A549 (cell line): ENCODE data around the gene BABAM2. TPM values are rescaled to one million over a fixed set of nuclear protein-coding genes. Genes with fewer than 3 reads are reported as not detected.

Source experiments
- ATAC-seq, 2 experiments: fragments of 200-7000 bp in 1 of 2; fragments of >200 bp in 1 of 2; cut with Nextera tagmentation in 1 of 2; cut with Tn5 transposase in 1 of 2; 3 replicates each; pipeline versions ENCODE4 v1.8.0 to v1.9.1; 2018 to 2020; ENCODE audit warnings: mild to moderate bottlenecking in 1 of 2, moderate library complexity in 1 of 2
- CTCF ChIA-PET: fragments of 300-600 bp; sonication (Branson Sonifier 250); formaldehyde crosslinking; extraction: SDS; loops from one replicate; lab custom pipeline; 2021; ENCODE audit warnings: antibody characterized with exemption, inconsistent platforms; lab: Yijun Ruan, JAX
- POLR2A ChIA-PET: fragments of 350-600 bp; formaldehyde crosslinking; extraction: SDS; loops from one replicate; lab custom pipeline; 2021; ENCODE audit warnings: antibody characterized with exemption, inconsistent platforms; lab: Yijun Ruan, JAX
- DNase-seq, 2 experiments: peaks; one replicate each; pipeline versions ENCODE4 v3.0.0 to v3.0.0-alpha.2; 2011 to 2016; ENCODE audit warnings: low read depth in 1 of 2, low spot score in 1 of 2
- FAIRE-seq: peaks from 2 replicates; lab custom pipeline; 2011; peaks lifted over from hg19 to GRCh38; lab: Jason Lieb, UNC
- H3K27ac ChIP-seq, 2 experiments: fragments of >200 bp; sonication (Bioruptor Twin); formaldehyde crosslinking; 3 replicates each; pipeline ENCODE4 v1.5.1; 2016 to 2017
- H3K4me1 ChIP-seq: fragments of >200 bp; sonication (Bioruptor Twin); formaldehyde crosslinking; 3 replicates; pipeline ENCODE4 v1.6.1; 2016
- H3K4me2 ChIP-seq: fragments of >200 bp; sonication (Bioruptor Twin); formaldehyde crosslinking; 3 replicates; pipeline ENCODE4 v1.6.1; 2016
- H3K4me3 ChIP-seq: fragments of >200 bp; sonication (Bioruptor Twin); formaldehyde crosslinking; 3 replicates; pipeline ENCODE4 v1.5.1; 2016
- H3K9me3 ChIP-seq: fragments of >200 bp; sonication (Bioruptor Twin); formaldehyde crosslinking; 3 replicates; pipeline ENCODE4 v1.6.1; 2016
- ATOH8 ChIP-seq: fragments of 250-450 bp; sonication (Bioruptor Pico); IDR thresholded peaks from 2 replicates; pipeline ENCODE4 v1.5.0; 2020; ENCODE audit warnings: low read depth, mild to moderate bottlenecking, moderate library complexity
- CBX2 ChIP-seq: fragments of 200-600 bp; sonication (generic); IDR thresholded peaks from 2 replicates; pipeline ENCODE4 v1.6.1; 2016; ENCODE audit warnings: low read depth, mild to moderate bottlenecking, borderline replicate concordance
- CBX8 ChIP-seq: fragments of 200-600 bp; sonication (generic); IDR thresholded peaks from 2 replicates; pipeline ENCODE4 v1.6.1; 2016
- CHD2 ChIP-seq: fragments of 150-350 bp; IDR thresholded peaks from 2 replicates; pipeline ENCODE4 v1.6.1; 2014; ENCODE audit warnings: low read length; ENCODE audit not compliant: partially characterized antibody
- CTCF ChIP-seq: fragments of >200 bp; sonication (Bioruptor Twin); formaldehyde crosslinking; IDR thresholded peaks from 3 replicates; pipeline ENCODE4 v1.5.1; 2016
- EHMT2 ChIP-seq: fragments of 200-600 bp; sonication (generic); IDR thresholded peaks from 2 replicates; pipeline ENCODE4 v1.6.1; 2016; ENCODE audit warnings: antibody characterized with exemption, low read depth, mild to moderate bottlenecking, moderate library complexity
- ELK1 ChIP-seq: fragments of 150-350 bp; IDR thresholded peaks from 2 replicates; pipeline ENCODE4 v1.6.1; 2014; ENCODE audit warnings: low read depth, mild to moderate bottlenecking, low read length
- ESRRA ChIP-seq: fragments of 150-350 bp; IDR thresholded peaks from 2 replicates; pipeline ENCODE4 v1.6.1; 2014; ENCODE audit warnings: mild to moderate bottlenecking, low read length, borderline replicate concordance
- HMGXB4 ChIP-seq: fragments of 250-450 bp; sonication (Bioruptor Pico); IDR thresholded peaks from 2 replicates; pipeline ENCODE4 v1.5.0; 2021; ENCODE audit warnings: mild to moderate bottlenecking, moderate library complexity, borderline replicate concordance
- HOXA7 ChIP-seq: fragments of 250-450 bp; sonication (Bioruptor Pico); IDR thresholded peaks from 2 replicates; pipeline ENCODE4 v1.5.0; 2020; ENCODE audit warnings: mild to moderate bottlenecking, moderate library complexity
- HOXB5 ChIP-seq: fragments of 250-450 bp; sonication (Bioruptor Pico); IDR thresholded peaks from 2 replicates; pipeline ENCODE4 v1.5.0; 2020; ENCODE audit warnings: mild to moderate bottlenecking, moderate library complexity
- JUN ChIP-seq, 2 experiments: fragments of >200 bp; sonication (Bioruptor Twin); formaldehyde crosslinking; IDR thresholded peaks; 2 replicates in 1 of 2; 3 replicates in 1 of 2; pipeline ENCODE4 v1.6.1; 2016 to 2017
- KDM5A ChIP-seq: fragments of 200-600 bp; sonication (generic); IDR thresholded peaks from 2 replicates; pipeline ENCODE4 v1.6.1; 2016; ENCODE audit warnings: antibody characterized with exemption, mild to moderate bottlenecking
- MAFK ChIP-seq: fragments of 450-650 bp; IDR thresholded peaks from 2 replicates; pipeline ENCODE4 v1.6.1; 2014; ENCODE audit not compliant: partially characterized antibody
- PBX3 ChIP-seq: IDR thresholded peaks from 2 replicates; pipeline ENCODE4 v1.6.1; 2012
- POLR2AphosphoS2 ChIP-seq: conservative IDR thresholded peaks from 2 replicates; pipeline ENCODE4 v1.6.1; 2012; ENCODE audit warnings: low read length, improper control_type of control experiment, inconsistent platforms
- RCOR1 ChIP-seq: fragments of 150-350 bp; IDR thresholded peaks from 2 replicates; pipeline ENCODE4 v1.6.1; 2014; ENCODE audit warnings: antibody characterized with exemption, low read length, low read depth
- REST ChIP-seq: fragments of 200-600 bp; sonication (generic); IDR thresholded peaks from 2 replicates; pipeline ENCODE4 v1.6.1; 2016; ENCODE audit warnings: antibody characterized with exemption, mild to moderate bottlenecking, moderate library complexity
- TP53 ChIP-seq: fragments of 250-450 bp; sonication (Bioruptor Pico); IDR thresholded peaks from 2 replicates; pipeline ENCODE4 v1.5.0; 2021; ENCODE audit warnings: mild to moderate bottlenecking, moderate library complexity
- ZC3H11A ChIP-seq: fragments of 450-650 bp; IDR thresholded peaks from 2 replicates; pipeline ENCODE4 v1.6.1; 2014; ENCODE audit warnings: antibody characterized with exemption, mild to moderate bottlenecking
- WGBS: methylation state at CpG from one replicate; pipeline ENCODE4 v1.1.6; 2017; ENCODE audit errors: missing lambda C conversion rate; 5-methylcytosine and 5-hydroxymethylcytosine counted together
- polyA plus RNA-seq, 4 experiments: library from polyadenylated mRNA; depleted of rRNA in 3 of 4; stranded (reverse); fragments of >200 nt; fragmentation: RNase III in 1 of 4; extraction: RNeasy Plus Mini Kit Qiagen cat#74134 plus additional on column Dnase treatment in 1 of 4; gene quantifications; 2 replicates in 3 of 4; 3 replicates in 1 of 4; pipeline ENCODE4 v1.2.3, GENCODE V29; 2011 to 2017

The BABAM2 gene
- polyA plus RNA-seq, 2 of the 4 experiments (the other 2 are of a cell fraction): 53.7 to 78.4 TPM

- ChIA-PET POLR2A (no interaction called here), CTCF (interaction anchor here (1.1 to 2.7 kb wide), 2 partner anchors 8 to 335 kb away, joined by 3 to 7 read pairs; no protein-coding TSS in a partner anchor)
- DNase-seq (no peak), FAIRE-seq (peak; percentile 54), ATAC-seq (no peak)
- H3K4me2 ChIP-seq: no peak overlapping the region
- H3K4me1 ChIP-seq: peaks cover 3% of the 10 kb centered on the region; the same call in 1 of the 3 replicates
- no peaks in the 10 kb centered on the region for H3K9me3 ChIP-seq
- no peak overlapping the region for H3K4me3 ChIP-seq
- no peak for TF ChIP-seq CBX2
- TF ChIP-seq HOXA7 (CRISPR knock-in tag): no peak
- no peak for TF ChIP-seq CHD2
- no peak for TF ChIP-seq RCOR1
- no peak for TF ChIP-seq REST
- TF ChIP-seq KDM5A: no peak
- TF ChIP-seq PBX3: no peak
- no peak for TF ChIP-seq ESRRA
- no peak for TF ChIP-seq HOXB5 (CRISPR knock-in tag)
- no peak for TF ChIP-seq ATOH8 (CRISPR knock-in tag)
- TF ChIP-seq MAFK: no peak
- TF ChIP-seq ZC3H11A: no peak
- TF ChIP-seq CTCF: no peak
- TF ChIP-seq HMGXB4 (CRISPR knock-in tag): no peak
- no peak for TF ChIP-seq JUN (IDR thresholded peaks at IDR 0.05)
- TF ChIP-seq CBX8: no peak
- TF ChIP-seq EHMT2: no peak
- no peak for TF ChIP-seq TP53 (CRISPR knock-in tag)
- no peak for TF ChIP-seq ELK1
- no peak for TF ChIP-seq POLR2AphosphoS2
- WGBS: 94% methylated on average over 1 of the region's 1 CpG
- no peak overlapping the region for H3K27ac ChIP-seq
These were observed 148.2 kb downstream of the BABAM2 start for GRCh38 chr2:28038722-28039121.
